H9 (cell line): Measurements from ENCODE around the gene TJP3. TPM values are rescaled to one million over a fixed set of nuclear protein-coding genes. Genes with fewer than 3 reads are reported as not detected.

Experiments
- DNase-seq: peaks from one replicate; pipeline ENCODE4 v3.0.0-alpha.2; 2017
- H2AFZ ChIP-seq: one replicate; pipeline ENCODE4 v1.6.1; 2013; ENCODE audit warnings: mild to moderate bottlenecking, low read length, control low read depth, moderate library complexity
- H2AK5ac ChIP-seq: 2 replicates; pipeline ENCODE4 v1.6.1; 2013; ENCODE audit warnings: low read length, control low read depth, mixed read lengths; ENCODE audit not compliant: insufficient read length
- H2BK120ac ChIP-seq: one replicate; pipeline ENCODE4 v1.6.1; 2013; ENCODE audit warnings: low read depth, mild to moderate bottlenecking, low read length, control low read depth, inconsistent platforms; ENCODE audit not compliant: poor library complexity, severe bottlenecking
- H2BK12ac ChIP-seq: 2 replicates; pipeline ENCODE4 v1.6.1; 2013; ENCODE audit warnings: low read length, control low read depth, mixed read lengths, low read depth; ENCODE audit not compliant: insufficient read length
- H2BK15ac ChIP-seq: 2 replicates; pipeline ENCODE4 v1.6.1; 2013; ENCODE audit warnings: low read depth, low read length, control low read depth
- H2BK20ac ChIP-seq: one replicate; pipeline ENCODE4 v1.6.1; 2013; ENCODE audit warnings: low read depth, mild to moderate bottlenecking, low read length, control low read depth, inconsistent platforms; ENCODE audit not compliant: poor library complexity, severe bottlenecking
- H2BK5ac ChIP-seq: 2 replicates; pipeline ENCODE4 v1.6.1; 2013; ENCODE audit warnings: low read length, control low read depth, mixed read lengths; ENCODE audit not compliant: insufficient read length
- H3K14ac ChIP-seq: 2 replicates; pipeline ENCODE4 v1.6.1; 2013; ENCODE audit warnings: low read length, control low read depth; ENCODE audit not compliant: insufficient read depth
- H3K18ac ChIP-seq: 2 replicates; pipeline ENCODE4 v1.6.1; 2013; ENCODE audit warnings: low read depth, mild to moderate bottlenecking, mixed read lengths, low read length, control low read depth; ENCODE audit not compliant: insufficient read length
- H3K23ac ChIP-seq: 2 replicates; pipeline ENCODE4 v1.6.1; 2013; ENCODE audit warnings: low read length, control low read depth, mixed read lengths, low read depth; ENCODE audit not compliant: insufficient read length
- H3K23me2 ChIP-seq: 2 replicates; pipeline ENCODE4 v1.6.1; 2013; ENCODE audit warnings: low read depth, mild to moderate bottlenecking, mixed read lengths, low read length, control low read depth; ENCODE audit not compliant: insufficient read length, poor library complexity, severe bottlenecking
- H3K27ac ChIP-seq: 2 replicates; pipeline ENCODE4 v1.5.1; 2013; ENCODE audit warnings: low read length, control low read depth, mixed read lengths, low read depth; ENCODE audit not compliant: insufficient read length
- H3K27me3 ChIP-seq: 2 replicates; pipeline ENCODE4 v1.6.1; 2013; ENCODE audit warnings: low read length, control low read depth, inconsistent platforms; ENCODE audit not compliant: insufficient read depth
- H3K4ac ChIP-seq: 2 replicates; pipeline ENCODE4 v1.6.1; 2013; ENCODE audit warnings: low read depth, mild to moderate bottlenecking, control low read depth, inconsistent platforms, low read length, moderate library complexity
- H3K4me1 ChIP-seq: 2 replicates; pipeline ENCODE4 v1.6.1; 2013; ENCODE audit warnings: low read length, control low read depth, inconsistent platforms; ENCODE audit not compliant: insufficient read depth
- H3K4me2 ChIP-seq: 2 replicates; pipeline ENCODE4 v1.6.1; 2013; ENCODE audit warnings: low read length, control low read depth, mixed read lengths; ENCODE audit not compliant: insufficient read length, insufficient read depth
- H3K56ac ChIP-seq: 2 replicates; pipeline ENCODE4 v1.6.1; 2013; ENCODE audit warnings: low read depth, mild to moderate bottlenecking, mixed read lengths, low read length, control low read depth; ENCODE audit not compliant: insufficient read length
- H3K79me1 ChIP-seq: 2 replicates; pipeline ENCODE4 v1.6.1; 2013; ENCODE audit warnings: low read depth, mild to moderate bottlenecking, moderate library complexity, low read length, control low read depth, inconsistent platforms; ENCODE audit not compliant: insufficient read depth, poor library complexity, severe bottlenecking
- H3K79me2 ChIP-seq: 2 replicates; pipeline ENCODE4 v1.6.1; 2013; ENCODE audit warnings: low read length, control low read depth, inconsistent platforms; ENCODE audit not compliant: insufficient read depth
- H3K9ac ChIP-seq: 2 replicates; pipeline ENCODE4 v1.6.1; 2013; ENCODE audit warnings: low read length, control low read depth, mixed read lengths; ENCODE audit not compliant: insufficient read length; ENCODE audit errors: extremely low read depth
- H3K9me3 ChIP-seq: one replicate; pipeline ENCODE4 v1.6.1; 2013; ENCODE audit warnings: low read depth, low read length, inconsistent platforms; ENCODE audit not compliant: control insufficient read depth
- H3T11ph ChIP-seq: one replicate; pipeline ENCODE4 v1.6.1; 2013; ENCODE audit warnings: mild to moderate bottlenecking, low read length, control low read depth, inconsistent platforms
- H4K20me1 ChIP-seq: one replicate; pipeline ENCODE4 v1.6.1; 2013; ENCODE audit not compliant: control insufficient read depth, insufficient read length, insufficient read depth
- H4K5ac ChIP-seq: 2 replicates; pipeline ENCODE4 v1.6.1; 2013; ENCODE audit warnings: low read depth, mild to moderate bottlenecking, mixed read lengths, low read length, control low read depth; ENCODE audit not compliant: insufficient read length
- H4K8ac ChIP-seq: replicated peaks from 2 replicates; pipeline ENCODE4 v1.6.1; 2013; ENCODE audit warnings: low read length, control low read depth, mixed read lengths, low read depth; ENCODE audit not compliant: insufficient read length
- H4K91ac ChIP-seq: 2 replicates; pipeline ENCODE4 v1.6.1; 2013; ENCODE audit warnings: low read depth, mild to moderate bottlenecking, moderate library complexity, mixed read lengths, low read length, control low read depth; ENCODE audit not compliant: insufficient read length
- H3K27ac Mint-ChIP-seq, 3 experiments: 2 replicates in 2 of 3; 3 replicates in 1 of 3; pipeline ENCODE4 v1.8.0; 2020 to 2021; ENCODE audit warnings: mixed read lengths in 3 of 3, mild to moderate bottlenecking in 1 of 3, moderate library complexity in 1 of 3
- H3K27me3 Mint-ChIP-seq: 2 replicates; pipeline ENCODE4 v1.8.0; 2021; ENCODE audit warnings: low read depth, mild to moderate bottlenecking, moderate library complexity, mixed read lengths
- H3K36me3 Mint-ChIP-seq, 3 experiments: 2 replicates in 2 of 3; 3 replicates in 1 of 3; pipeline ENCODE4 v1.8.0; 2020 to 2021; ENCODE audit warnings: low read depth in 3 of 3, mixed read lengths in 3 of 3; ENCODE audit not compliant: insufficient read depth in 1 of 3
- H3K4me1 Mint-ChIP-seq, 2 experiments: 2 replicates each; pipeline ENCODE4 v1.8.0; 2020; ENCODE audit warnings: mixed read lengths in 2 of 2
- H3K4me3 Mint-ChIP-seq, 2 experiments: 2 replicates in 1 of 2; 3 replicates in 1 of 2; pipeline ENCODE4 v1.8.0; 2020 to 2021; ENCODE audit warnings: mild to moderate bottlenecking in 2 of 2, mixed read lengths in 2 of 2, moderate library complexity in 1 of 2
- H3K9me3 Mint-ChIP-seq, 2 experiments: 2 replicates in 1 of 2; 3 replicates in 1 of 2; pipeline ENCODE4 v1.8.0; 2020; ENCODE audit warnings: mild to moderate bottlenecking in 2 of 2, mixed read lengths in 2 of 2, moderate library complexity in 1 of 2
- CTCF ChIP-seq: fragments of 200-600 bp; sonication (generic); conservative IDR thresholded peaks from 3 replicates; pipeline ENCODE4 v1.8.0; 2021; ENCODE audit warnings: antibody characterized with exemption, mild to moderate bottlenecking
- WGBS: extraction: QIAGEN DNeasy Blood & Tissue Kit; methylation state at CpG from one replicate; pipeline ENCODE4 v1.1.7; 2013; ENCODE audit warnings: missing lambda C conversion rate, low lambda C conversion rate, mixed read lengths; ENCODE audit not compliant: insufficient read length; ENCODE audit errors: extremely low coverage; 5-methylcytosine and 5-hydroxymethylcytosine counted together
- total RNA-seq: library from RNA; stranded (reverse); gene quantifications from 2 replicates; pipeline ENCODE4 v1.2.1, GENCODE V29; 2021

TJP3 gene
- total RNA-seq, 1 experiment from 2014 or later: 27.3 TPM

GRCh38 chr19:3782903-3783302 lies 74.7 kb downstream of the TJP3 start:
- H3K56ac ChIP-seq: no peak overlapping the region
- H3K27me3 Mint-ChIP-seq: peaks cover 51% of the 10 kb centered on the region
- H3K4me3 Mint-ChIP-seq: no peak overlapping the region
- no peaks in the 10 kb centered on the region for H4K20me1 ChIP-seq
- no peaks in the 10 kb centered on the region for H3K79me2 ChIP-seq
- H3K27ac Mint-ChIP-seq: no peak overlapping the region
- H3K9me3 ChIP-seq: peaks cover 19% of the 10 kb centered on the region
- no peaks in the 10 kb centered on the region for H3K23me2 ChIP-seq
- no peak overlapping the region for H3K23ac ChIP-seq
- H2BK5ac ChIP-seq: no peak overlapping the region
- no peak overlapping the region for H2BK20ac ChIP-seq
- no peak overlapping the region for H3T11ph ChIP-seq
- peaks cover 21 to 24% (median 21%) of the 10 kb centered on the region in 3 experiments for H3K36me3 Mint-ChIP-seq
- peaks cover 2 to 5% of the 10 kb centered on the region in 2 experiments; a peak in 2 of 4 replicates for H3K4me1 Mint-ChIP-seq
- no CpG with 5 or more reads among the region's 13 CpGs for WGBS
- no peaks in the 10 kb centered on the region for H3K4me1 ChIP-seq
- no peak overlapping the region for H3K14ac ChIP-seq
- no peak overlapping the region for H3K4ac ChIP-seq
- no peak overlapping the region for H4K8ac ChIP-seq
- H2AFZ ChIP-seq: no peak overlapping the region
- H4K91ac ChIP-seq: no peak overlapping the region
- TF ChIP-seq CTCF: no peak
- no peak overlapping the region for H3K4me2 ChIP-seq
- H2AK5ac ChIP-seq: no peak overlapping the region
- H3K79me1 ChIP-seq: no peaks in the 10 kb centered on the region
- peak; percentile 19 for DNase-seq
- no peak overlapping the region for H2BK15ac ChIP-seq
- no peak overlapping the region for H2BK12ac ChIP-seq
- H2BK120ac ChIP-seq: no peak overlapping the region
- H3K27ac ChIP-seq: no peak overlapping the region
- no peak overlapping the region for H3K9ac ChIP-seq
- no peak overlapping the region for H4K5ac ChIP-seq
- no peak overlapping the region for H3K18ac ChIP-seq
- H3K9me3 Mint-ChIP-seq: peaks cover 21 to 23% of the 10 kb centered on the region in 2 experiments
- peaks cover 2% of the 10 kb centered on the region; the same call in 1 of the 2 replicates for H3K27me3 ChIP-seq
